ENCODE measurements around the gene CCDC152.

Gene CCDC152

DNA sequence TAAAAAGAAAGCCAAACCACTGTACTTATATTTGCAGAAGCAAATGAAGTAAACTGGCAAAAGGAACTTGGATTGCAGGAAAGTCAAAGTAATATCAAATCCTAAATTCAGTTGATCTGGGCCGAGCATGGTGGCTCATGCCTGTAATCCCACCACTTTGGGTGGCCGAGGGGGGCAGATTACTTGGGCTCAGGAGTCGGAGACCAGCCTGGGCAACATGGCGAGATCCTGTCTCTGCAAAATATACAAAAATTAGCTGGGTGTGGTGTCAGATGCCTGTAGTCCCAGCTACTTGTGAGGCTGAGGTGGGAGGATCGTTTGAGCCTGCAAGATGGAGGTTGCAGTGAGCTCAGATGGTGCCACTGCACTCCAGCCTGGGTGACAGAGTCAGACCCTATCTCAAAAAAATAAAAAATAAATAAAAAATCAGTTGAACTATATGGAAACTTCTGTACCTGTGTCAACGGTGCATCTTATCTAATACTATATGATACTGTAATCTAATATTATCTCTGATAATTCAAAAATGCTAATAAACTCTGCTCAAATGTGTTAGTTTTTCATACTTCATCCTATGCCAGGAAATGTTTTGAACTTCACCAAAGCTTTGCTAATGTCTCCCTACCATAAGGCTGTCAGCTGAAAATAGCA, 45.0 kb downstream of the CCDC152 start:
- H3K27ac ChIP-seq (ENCODE audit: low read depth, low read length, poor library complexity, severe bottlenecking), result no peak overlapping the region
- H3F3A ChIP-seq (ENCODE audit: insufficient read depth, low read length), result no peaks in the 10 kb centered on the region
- no peaks in the 10 kb centered on the region for H3K79me2 ChIP-seq (ENCODE audit: insufficient read depth, low read length)
- no peaks in the 10 kb centered on the region for H3K9me2 ChIP-seq (ENCODE audit: low read depth, low read length)
- no peaks in the 10 kb centered on the region for H3K27me3 ChIP-seq (ENCODE audit: insufficient read depth, low read length)
- no peaks in the 10 kb centered on the region for H3K36me3 ChIP-seq (ENCODE audit: insufficient read depth, low read length)
- H4K20me1 ChIP-seq (ENCODE audit: insufficient read depth, low read length), result no peaks in the 10 kb centered on the region
- H2AFZ ChIP-seq (ENCODE audit: low read length), result no peak overlapping the region
- H3K4me2 ChIP-seq (ENCODE audit: low read length), result no peak overlapping the region
- H3K4me1 ChIP-seq (ENCODE audit: insufficient read depth, low read length, severe bottlenecking), result no peaks in the 10 kb centered on the region
- TF ChIP-seq EZH2 (IDR thresholded peaks at IDR 0.05; ENCODE audit: borderline replicate concordance, low read length), result no peak
- TF ChIP-seq, protein P1, sequence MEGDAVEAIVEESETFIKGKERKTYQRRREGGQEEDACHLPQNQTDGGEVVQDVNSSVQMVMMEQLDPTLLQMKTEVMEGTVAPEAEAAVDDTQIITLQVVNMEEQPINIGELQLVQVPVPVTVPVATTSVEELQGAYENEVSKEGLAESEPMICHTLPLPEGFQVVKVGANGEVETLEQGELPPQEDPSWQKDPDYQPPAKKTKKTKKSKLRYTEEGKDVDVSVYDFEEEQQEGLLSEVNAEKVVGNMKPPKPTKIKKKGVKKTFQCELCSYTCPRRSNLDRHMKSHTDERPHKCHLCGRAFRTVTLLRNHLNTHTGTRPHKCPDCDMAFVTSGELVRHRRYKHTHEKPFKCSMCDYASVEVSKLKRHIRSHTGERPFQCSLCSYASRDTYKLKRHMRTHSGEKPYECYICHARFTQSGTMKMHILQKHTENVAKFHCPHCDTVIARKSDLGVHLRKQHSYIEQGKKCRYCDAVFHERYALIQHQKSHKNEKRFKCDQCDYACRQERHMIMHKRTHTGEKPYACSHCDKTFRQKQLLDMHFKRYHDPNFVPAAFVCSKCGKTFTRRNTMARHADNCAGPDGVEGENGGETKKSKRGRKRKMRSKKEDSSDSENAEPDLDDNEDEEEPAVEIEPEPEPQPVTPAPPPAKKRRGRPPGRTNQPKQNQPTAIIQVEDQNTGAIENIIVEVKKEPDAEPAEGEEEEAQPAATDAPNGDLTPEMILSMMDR (IDR thresholded peaks at IDR 0.05; ENCODE audit: low read length), result no peak
- H3K9me3 ChIP-seq (ENCODE audit: low read length), result no peaks in the 10 kb centered on the region
- no peak overlapping the region for H3K4me3 ChIP-seq (ENCODE audit: low read depth, low read length, poor library complexity, severe bottlenecking)
- no peak overlapping the region for H3K9ac ChIP-seq (ENCODE audit: low read length)

DNA sequence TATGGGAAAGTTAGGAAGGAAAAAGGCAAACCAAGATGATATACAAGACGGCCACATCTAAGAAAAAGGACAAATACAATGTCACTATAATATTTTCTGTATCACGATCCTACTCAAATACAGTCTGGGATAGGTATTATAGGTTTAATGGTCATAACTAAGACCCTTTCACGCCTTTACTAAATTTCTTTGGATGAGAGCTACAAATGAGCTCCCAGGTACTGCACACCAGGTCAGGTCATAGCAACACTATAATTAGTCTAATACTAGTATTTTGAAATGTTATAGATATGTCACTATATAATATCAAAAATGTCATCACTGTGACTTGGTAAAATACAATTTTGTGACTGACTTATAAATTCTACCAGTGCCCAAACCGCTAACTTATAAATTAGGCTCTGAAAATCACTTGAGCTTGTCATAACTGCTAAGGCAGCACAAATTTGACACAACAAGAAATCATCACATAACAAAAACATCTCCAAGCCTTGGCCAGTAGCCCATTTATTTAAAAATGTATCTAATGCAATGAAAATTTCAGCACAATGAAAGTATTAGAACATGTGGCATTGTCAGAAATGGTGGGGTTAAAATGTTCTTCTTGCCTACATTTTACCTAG, 48.2 kb downstream of the CCDC152 start:
- Histone ChIP-seq H3F3A (ENCODE audit: insufficient read depth, low read length) (no peaks in the 10 kb centered on the region), H3K4me1 (ENCODE audit: insufficient read depth, low read length, severe bottlenecking) (no peaks in the 10 kb centered on the region), H3K27me3 (ENCODE audit: insufficient read depth, low read length) (no peaks in the 10 kb centered on the region), H3K9me2 (ENCODE audit: low read depth, low read length) (no peaks in the 10 kb centered on the region), H3K9ac (ENCODE audit: low read length) (no peak overlapping the region), H3K4me2 (ENCODE audit: low read length) (no peak overlapping the region), H3K79me2 (ENCODE audit: insufficient read depth, low read length) (no peaks in the 10 kb centered on the region), H4K20me1 (ENCODE audit: insufficient read depth, low read length) (no peaks in the 10 kb centered on the region), H3K27ac (ENCODE audit: low read depth, low read length, poor library complexity, severe bottlenecking) (no peak overlapping the region), H3K36me3 (ENCODE audit: insufficient read depth, low read length) (no peaks in the 10 kb centered on the region), H3K9me3 (ENCODE audit: low read length) (no peaks in the 10 kb centered on the region), H3K4me3 (ENCODE audit: low read depth, low read length, poor library complexity, severe bottlenecking) (no peak overlapping the region), H2AFZ (ENCODE audit: low read length) (no peak overlapping the region)
- no peak for TF ChIP-seq EZH2 (IDR thresholded peaks at IDR 0.05; ENCODE audit: borderline replicate concordance, low read length)
- TF ChIP-seq, protein P1 (IDR thresholded peaks at IDR 0.05; ENCODE audit: low read length), result no peak

DNA sequence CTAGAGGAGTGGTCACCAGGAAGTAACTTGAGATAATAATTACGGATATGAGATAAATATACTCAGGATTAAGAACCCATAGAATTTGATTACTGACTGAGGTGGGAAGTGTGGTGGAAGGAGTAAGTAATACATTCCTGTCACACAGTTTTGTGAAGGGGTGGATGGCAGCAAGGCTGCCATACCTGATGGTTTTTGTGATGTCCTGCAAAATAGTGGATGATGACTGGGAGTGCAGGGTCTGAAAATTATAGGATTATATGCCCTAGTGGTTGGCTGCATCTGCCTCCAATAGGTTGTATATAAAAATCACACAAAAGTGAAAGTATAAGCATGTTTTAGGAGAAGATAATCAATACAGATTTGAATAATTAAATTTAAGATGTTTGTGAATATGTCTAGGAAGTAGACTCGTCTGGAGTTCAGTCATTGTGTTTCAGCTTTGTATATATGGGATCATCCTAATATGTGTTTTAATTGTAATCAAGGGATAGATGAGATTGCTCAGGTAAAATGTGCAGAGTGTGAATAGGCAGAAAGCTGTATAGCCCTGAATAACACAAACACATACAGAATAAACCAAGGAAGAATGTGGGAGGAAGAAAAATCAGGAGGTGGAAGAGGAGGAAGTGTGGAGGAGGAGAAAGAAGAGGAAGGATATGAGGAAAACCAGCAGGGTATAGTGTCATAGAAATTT, 49.5 kb downstream of the CCDC152 start:
- TF ChIP-seq, protein P1 (IDR thresholded peaks at IDR 0.05; ENCODE audit: low read length), result no peak
- no peak for TF ChIP-seq EZH2 (IDR thresholded peaks at IDR 0.05; ENCODE audit: borderline replicate concordance, low read length)
- Histone ChIP-seq H3K36me3 (ENCODE audit: insufficient read depth, low read length) (no peaks in the 10 kb centered on the region), H2AFZ (ENCODE audit: low read length) (no peak overlapping the region), H3K27ac (ENCODE audit: low read depth, low read length, poor library complexity, severe bottlenecking) (no peak overlapping the region), H3K79me2 (ENCODE audit: insufficient read depth, low read length) (no peaks in the 10 kb centered on the region), H3K9me2 (ENCODE audit: low read depth, low read length) (no peaks in the 10 kb centered on the region), H3K4me3 (ENCODE audit: low read depth, low read length, poor library complexity, severe bottlenecking) (no peak overlapping the region), H4K20me1 (ENCODE audit: insufficient read depth, low read length) (no peaks in the 10 kb centered on the region), H3F3A (ENCODE audit: insufficient read depth, low read length) (no peaks in the 10 kb centered on the region), H3K9ac (ENCODE audit: low read length) (no peak overlapping the region), H3K27me3 (ENCODE audit: insufficient read depth, low read length) (no peaks in the 10 kb centered on the region), H3K4me2 (ENCODE audit: low read length) (no peak overlapping the region), H3K9me3 (ENCODE audit: low read length) (no peaks in the 10 kb centered on the region), H3K4me1 (ENCODE audit: insufficient read depth, low read length, severe bottlenecking) (no peaks in the 10 kb centered on the region)
